Middle frontal gyrus (tissue), 1 donor: ENCODE data around the gene ACIN1.
"Not testable (repeated sequence)": the region's sequence is repeated elsewhere in the genome, so short reads cannot be mapped to it uniquely, and the experiment has no call there.

Experiments
- DNase-seq: peaks from one replicate; pipeline ENCODE4 v3.0.0-alpha.2; 2015; ENCODE audit warnings: low spot score; ENCODE audit errors: extremely low spot score

ACIN1 gene

DNA sequence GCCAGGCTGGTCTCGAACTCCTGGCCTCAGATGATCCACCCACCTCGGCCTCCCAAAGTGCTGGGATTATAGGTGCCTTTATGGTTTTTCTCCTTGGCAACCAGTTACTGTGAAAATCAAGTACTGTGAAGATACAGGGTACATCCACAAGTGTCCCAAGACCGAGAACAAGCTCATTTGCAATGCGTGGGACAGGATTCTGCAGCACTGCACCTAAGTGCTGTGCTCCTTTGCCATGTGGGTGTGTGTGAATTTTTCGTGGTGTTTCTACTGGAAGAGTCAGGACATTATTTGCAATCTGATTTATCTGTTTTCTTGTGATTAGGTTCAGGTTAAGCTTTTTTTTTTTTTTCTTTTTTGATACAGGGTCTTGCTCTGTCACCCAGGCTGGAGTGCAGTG lies 77.8 kb downstream of the ACIN1 start:
- DNase-seq = no peak

DNA sequence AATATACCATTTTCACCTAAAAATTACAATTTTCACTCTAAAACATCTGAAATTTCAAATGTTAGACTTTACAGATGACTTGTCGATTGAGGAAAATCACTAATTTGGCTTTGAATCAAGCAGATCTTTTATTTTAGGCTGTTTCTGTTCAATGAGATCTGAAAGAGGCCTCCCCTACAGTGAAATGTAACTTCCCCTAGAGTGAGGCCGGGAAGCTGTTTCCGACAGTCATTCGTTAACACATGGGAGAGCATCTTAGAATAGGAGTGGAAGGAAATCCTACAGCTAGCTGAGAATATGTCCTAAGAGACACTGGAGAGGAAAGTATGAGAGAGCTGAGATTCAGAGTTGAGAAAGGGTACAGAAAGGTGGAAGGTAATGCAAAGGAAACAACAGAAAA lies 79.3 kb downstream of the ACIN1 start:
- DNase-seq = no peak

DNA sequence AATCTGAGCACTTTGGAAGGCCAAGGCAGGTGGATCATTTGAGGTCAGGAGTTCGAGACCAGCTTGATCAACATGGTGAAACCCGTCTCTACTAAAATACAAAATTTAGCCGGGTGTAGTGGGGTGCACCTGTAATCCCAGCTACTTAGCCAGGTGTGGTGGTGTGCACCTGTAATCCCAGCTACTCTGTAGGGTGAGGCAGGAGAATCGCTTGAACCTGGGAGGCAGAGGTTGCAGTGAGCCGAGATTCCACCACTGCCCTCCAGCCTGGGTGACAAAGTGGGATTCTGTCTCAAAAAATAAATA lies 81.2 kb downstream of the ACIN1 start:
- DNase-seq = not testable (repeated sequence)

DNA sequence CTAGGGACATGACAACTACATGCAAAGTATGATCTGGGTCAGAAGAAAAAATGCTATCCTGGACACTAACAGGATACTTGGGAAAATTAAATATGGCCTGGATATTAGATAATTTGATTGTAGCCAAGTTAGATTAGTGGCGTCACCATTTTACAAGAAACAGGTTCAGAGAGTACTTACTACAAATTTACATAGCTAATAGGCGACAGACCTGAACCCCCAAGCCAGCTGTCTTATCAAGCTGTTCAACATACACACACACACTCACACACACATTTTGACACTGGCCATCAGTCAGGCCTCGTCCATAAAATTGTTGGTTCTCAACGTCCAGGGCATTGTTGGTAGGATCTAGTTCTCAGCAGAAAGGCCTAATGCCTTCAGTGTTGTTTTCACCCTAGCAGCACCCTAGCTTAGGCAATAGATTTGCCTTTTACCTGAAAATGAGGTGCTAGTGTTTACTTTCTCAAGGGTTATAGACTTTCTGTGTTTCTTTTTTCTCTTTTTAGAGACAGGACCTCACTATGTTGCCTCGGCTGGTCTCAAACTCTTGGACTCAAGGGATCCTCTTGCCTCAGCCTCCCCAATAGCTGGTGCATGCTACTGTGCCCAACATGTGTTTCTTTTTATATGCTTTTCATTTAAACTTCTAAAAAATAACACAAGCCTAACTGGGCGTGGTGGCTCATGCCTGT lies 81.7 kb downstream of the ACIN1 start:
- DNase-seq = no peak

DNA sequence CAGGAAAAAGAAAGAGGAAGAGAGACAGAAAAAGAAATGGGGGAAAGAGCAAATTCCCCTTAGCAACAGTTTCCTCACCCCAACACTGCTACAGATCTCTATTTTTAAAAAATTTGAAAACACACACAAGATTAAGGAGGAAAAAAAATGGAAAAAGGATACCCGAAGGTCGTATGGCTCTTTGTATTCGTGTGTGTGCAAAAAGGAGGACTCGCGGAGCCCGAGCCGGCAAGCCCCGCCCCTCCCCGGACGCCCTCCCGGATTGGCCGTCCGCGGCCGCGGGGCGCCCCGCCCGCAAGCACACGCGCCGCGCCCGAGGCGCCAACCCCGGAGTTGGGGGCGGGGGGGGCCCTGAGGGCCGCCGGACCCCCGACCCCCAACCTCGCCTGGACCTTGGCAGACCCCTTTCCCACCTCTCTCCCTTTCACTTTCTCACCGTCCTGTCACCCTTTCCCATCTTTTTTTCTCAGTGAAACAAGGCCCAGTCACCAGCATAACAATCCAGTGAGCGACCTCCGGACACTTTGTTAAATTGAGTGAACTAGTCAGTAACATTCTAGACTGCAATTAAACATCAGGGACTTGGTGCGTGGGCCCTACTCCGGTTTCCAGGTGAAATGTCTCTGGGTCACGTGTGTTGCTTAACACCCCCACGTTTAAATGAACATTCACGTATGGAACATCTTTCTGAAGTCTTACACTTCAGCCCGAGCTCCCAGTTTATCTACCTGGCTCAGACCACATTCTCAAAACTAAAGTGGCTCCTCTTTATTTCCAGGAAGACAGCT lies 84.8 kb downstream of the ACIN1 start, which contains the start of gene C14orf93:
Gene C14orf93, minus strand, starts transcription at position 205 of the 788 bp plus-strand sequence. CDS start 11,120 bp downstream, outside the sequence.
- peak; percentile 62 for DNase-seq

DNA sequence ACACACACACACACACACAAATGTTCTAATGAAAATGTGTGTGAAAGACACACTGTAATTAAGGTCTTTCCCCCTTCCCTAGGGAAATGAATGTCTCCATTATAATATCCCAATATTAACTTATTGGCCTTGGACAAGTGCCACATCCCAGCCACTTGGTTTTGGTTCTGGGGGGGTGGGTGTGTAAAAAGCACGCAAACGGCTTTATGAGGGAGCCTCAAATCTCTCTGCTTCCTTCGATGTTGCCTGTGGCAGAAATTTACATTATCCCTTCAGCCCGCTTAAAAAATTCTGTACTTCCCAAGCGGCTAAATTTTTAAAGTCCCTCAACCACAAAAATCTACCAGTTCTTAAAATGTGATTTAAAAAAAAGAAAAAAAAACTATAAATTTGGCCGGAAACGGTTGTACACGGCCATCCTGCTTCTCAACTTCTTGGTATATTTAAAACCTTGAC lies 85.4 kb downstream of the ACIN1 start:
- no peak for DNase-seq

DNA sequence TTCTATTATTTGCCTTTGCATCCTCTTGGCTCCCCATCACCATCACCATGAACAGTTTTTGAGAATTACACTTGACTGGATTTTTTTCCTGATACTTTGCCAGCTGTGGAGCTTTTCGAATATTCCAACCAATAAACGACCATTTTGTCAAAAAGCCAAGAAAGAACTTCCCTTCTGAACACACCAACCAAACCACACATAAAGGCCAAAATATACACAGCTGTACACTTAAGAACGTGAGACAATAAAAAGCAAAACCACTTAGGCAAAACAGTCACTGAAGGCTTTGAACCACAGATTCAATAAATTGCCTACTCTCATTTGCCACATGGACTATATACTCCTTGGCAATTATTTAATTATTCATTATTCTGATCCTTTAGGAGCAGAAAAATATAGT lies 86.1 kb downstream of the ACIN1 start:
- DNase-seq = no peak
